ENCODE data around the gene TIMMDC1. TPM values are rescaled to one million over a fixed set of nuclear protein-coding genes. Genes with fewer than 3 reads are reported as not detected.
A peak's percentile ranks its signal among the peaks of the same experiment; 100 is the strongest.

TIMMDC1 gene
- total and polyA plus RNA-seq, 4 donors, result 60.5 to 98.9 (median 87.7) TPM

DNA sequence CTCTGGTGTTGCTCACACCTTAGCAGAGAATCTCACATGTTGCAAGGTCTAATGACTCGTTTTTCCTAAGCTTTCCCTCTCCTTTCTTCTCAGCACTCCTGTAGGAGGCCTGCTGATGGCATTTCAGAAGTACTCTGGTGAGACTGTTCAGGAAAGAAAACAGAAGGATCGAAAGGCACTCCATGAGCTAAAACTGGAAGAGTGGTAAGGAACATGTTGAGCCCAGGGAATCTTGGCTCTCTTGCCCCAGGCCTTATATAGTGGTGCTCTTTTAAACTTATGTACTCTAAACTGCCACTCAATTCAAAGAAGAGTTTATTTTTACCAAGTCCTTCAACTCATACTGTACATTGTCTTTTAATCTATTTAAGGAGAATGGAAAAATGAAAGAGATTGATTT, 18.8 kb downstream of the TIMMDC1 start:
- no peak overlapping the region for H3K9ac ChIP-seq (ENCODE audit: insufficient read depth in 1 of 2, low read length in 2 of 2)
- no peak for DNase-seq
- no peaks in the 10 kb centered on the region for H3K27me3 ChIP-seq (ENCODE audit: control insufficient read depth in 3 of 3, insufficient read depth in 3 of 3, low read length in 2 of 3)
- H3K4me1 ChIP-seq (ENCODE audit: control insufficient read depth in 5 of 5, insufficient read depth in 5 of 5, low read length in 5 of 5), result no peaks in the 10 kb centered on the region
- H3K36me3 ChIP-seq (ENCODE audit: control insufficient read depth in 4 of 4, insufficient read depth in 4 of 4, low read length in 4 of 4), result peaks cover 15 to 59% (median 37%) of the 10 kb centered on the region in 4 donors
- H3K4me3 ChIP-seq, result no peak overlapping the region
- ATAC-seq (ENCODE audit: insufficient read depth, low FRiP score), result no peak
- peaks cover 0 to 2% (median 0%) of the 10 kb centered on the region in 4 donors for H3K9me3 ChIP-seq (ENCODE audit: control insufficient read depth in 4 of 4, insufficient read depth in 3 of 4, low read length in 3 of 4)
- TF ChIP-seq, protein P1, sequence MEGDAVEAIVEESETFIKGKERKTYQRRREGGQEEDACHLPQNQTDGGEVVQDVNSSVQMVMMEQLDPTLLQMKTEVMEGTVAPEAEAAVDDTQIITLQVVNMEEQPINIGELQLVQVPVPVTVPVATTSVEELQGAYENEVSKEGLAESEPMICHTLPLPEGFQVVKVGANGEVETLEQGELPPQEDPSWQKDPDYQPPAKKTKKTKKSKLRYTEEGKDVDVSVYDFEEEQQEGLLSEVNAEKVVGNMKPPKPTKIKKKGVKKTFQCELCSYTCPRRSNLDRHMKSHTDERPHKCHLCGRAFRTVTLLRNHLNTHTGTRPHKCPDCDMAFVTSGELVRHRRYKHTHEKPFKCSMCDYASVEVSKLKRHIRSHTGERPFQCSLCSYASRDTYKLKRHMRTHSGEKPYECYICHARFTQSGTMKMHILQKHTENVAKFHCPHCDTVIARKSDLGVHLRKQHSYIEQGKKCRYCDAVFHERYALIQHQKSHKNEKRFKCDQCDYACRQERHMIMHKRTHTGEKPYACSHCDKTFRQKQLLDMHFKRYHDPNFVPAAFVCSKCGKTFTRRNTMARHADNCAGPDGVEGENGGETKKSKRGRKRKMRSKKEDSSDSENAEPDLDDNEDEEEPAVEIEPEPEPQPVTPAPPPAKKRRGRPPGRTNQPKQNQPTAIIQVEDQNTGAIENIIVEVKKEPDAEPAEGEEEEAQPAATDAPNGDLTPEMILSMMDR (IDR thresholded peaks at IDR 0.05; ENCODE audit: control extremely low read depth, extremely low read depth), result no peak
- WGBS, 2 donors, result 74 to 81% methylated on average over 2 of the region's 2 CpGs
- H3K27ac ChIP-seq (ENCODE audit: low read depth in 1 of 2, low read length in 1 of 2), result peak overlapping the region in 1 of 2 donors; percentile 55

DNA sequence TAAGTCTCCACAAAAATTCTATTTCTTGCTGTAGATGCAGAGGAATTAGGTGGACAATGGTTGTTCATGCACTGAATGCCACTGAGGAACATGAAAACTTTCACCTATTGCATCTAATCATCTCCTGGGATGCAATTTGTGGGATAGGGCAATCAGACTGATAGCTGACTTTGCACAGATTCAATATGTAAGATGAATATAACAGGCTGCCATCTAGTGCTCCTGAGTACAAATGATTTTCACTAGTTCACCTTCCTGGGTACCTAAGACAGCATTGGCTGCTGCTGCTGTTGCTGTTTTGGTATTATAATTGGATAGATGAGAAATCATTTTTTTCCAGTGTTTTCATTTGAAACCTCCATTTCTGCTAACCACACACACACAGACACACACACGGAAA, 19.7 kb downstream of the TIMMDC1 start:
- no peak overlapping the region for H3K27ac ChIP-seq (ENCODE audit: low read depth in 1 of 2, low read length in 1 of 2)
- WGBS, 2 donors, result 93 to 94% methylated on average over 1 of the region's 1 CpG
- H3K9me3 ChIP-seq (ENCODE audit: control insufficient read depth in 4 of 4, insufficient read depth in 3 of 4, low read length in 3 of 4), result peaks cover 0 to 2% (median 0%) of the 10 kb centered on the region in 4 donors
- no peaks in the 10 kb centered on the region for H3K27me3 ChIP-seq (ENCODE audit: control insufficient read depth in 3 of 3, insufficient read depth in 3 of 3, low read length in 2 of 3)
- no peaks in the 10 kb centered on the region for H3K4me1 ChIP-seq (ENCODE audit: control insufficient read depth in 5 of 5, insufficient read depth in 5 of 5, low read length in 5 of 5)
- H3K4me3 ChIP-seq, result no peak overlapping the region
- H3K36me3 ChIP-seq (ENCODE audit: control insufficient read depth in 4 of 4, insufficient read depth in 4 of 4, low read length in 4 of 4), result peaks cover 13 to 61% (median 37%) of the 10 kb centered on the region in 4 donors
- TF ChIP-seq, protein P1 (IDR thresholded peaks at IDR 0.05; ENCODE audit: control extremely low read depth, extremely low read depth), result no peak
- ATAC-seq (ENCODE audit: insufficient read depth, low FRiP score) (no peak), DNase-seq (no peak)
- H3K9ac ChIP-seq (ENCODE audit: insufficient read depth in 1 of 2, low read length in 2 of 2), result no peak overlapping the region

DNA sequence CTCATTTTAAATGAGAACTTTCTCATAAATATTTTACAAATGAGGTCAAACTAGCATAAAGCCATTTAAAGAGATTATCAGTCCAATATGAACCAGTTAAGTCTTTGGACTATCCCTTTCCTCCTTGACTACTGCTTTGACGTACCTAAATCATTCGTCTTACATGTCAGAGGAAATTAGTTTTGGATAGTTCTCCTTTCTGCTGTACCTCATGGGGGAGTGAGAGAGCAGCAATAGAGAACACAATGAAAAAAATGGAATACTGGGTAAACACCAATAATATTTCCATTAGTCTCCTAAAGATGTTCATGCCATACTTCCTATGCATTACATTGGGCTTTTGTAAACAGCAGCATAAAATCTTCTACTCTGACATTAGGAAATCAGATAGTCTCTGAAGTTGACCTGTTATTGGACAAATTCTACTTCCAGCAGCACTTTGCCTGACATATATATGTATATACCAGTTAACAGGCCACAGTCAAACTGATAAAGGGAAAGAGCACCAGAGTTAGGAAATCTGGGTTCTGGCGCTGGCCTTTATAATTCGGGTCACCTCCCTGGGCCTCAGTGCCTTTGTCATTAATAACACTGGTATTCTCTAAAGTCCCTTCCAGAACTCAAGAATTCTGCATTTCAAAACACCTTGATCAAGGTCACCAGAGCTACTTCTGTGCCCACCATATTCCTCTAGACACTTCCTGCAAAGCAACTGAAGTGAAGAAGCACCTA, 26.8 kb downstream of the TIMMDC1 start:
- Histone ChIP-seq H3K4me1 (ENCODE audit: control insufficient read depth in 5 of 5, insufficient read depth in 5 of 5, low read length in 5 of 5) (peaks cover 0 to 7% (median 0%) of the 10 kb centered on the region in 5 donors), H3K27ac (ENCODE audit: low read depth in 1 of 2, low read length in 1 of 2) (no peak overlapping the region), H3K36me3 (ENCODE audit: control insufficient read depth in 4 of 4, insufficient read depth in 4 of 4, low read length in 4 of 4) (peaks cover 8 to 26% (median 14%) of the 10 kb centered on the region in 4 donors), H3K4me3 (no peak overlapping the region), H3K9me3 (ENCODE audit: control insufficient read depth in 4 of 4, insufficient read depth in 3 of 4, low read length in 3 of 4) (no peaks in the 10 kb centered on the region), H3K27me3 (ENCODE audit: control insufficient read depth in 3 of 3, insufficient read depth in 3 of 3, low read length in 2 of 3) (no peaks in the 10 kb centered on the region), H3K9ac (ENCODE audit: insufficient read depth in 1 of 2, low read length in 2 of 2) (no peak overlapping the region)
- WGBS, 2 donors, result 53 to 74% methylated on average over 4 of the region's 4 CpGs
- ATAC-seq (ENCODE audit: insufficient read depth, low FRiP score), result no peak
- DNase-seq, result peak in 2 of 3 donors; percentile 17 to 22
- TF ChIP-seq, protein P1 (IDR thresholded peaks at IDR 0.05; ENCODE audit: control extremely low read depth, extremely low read depth), result peak; percentile 9

Measured in lung (tissue), 12 donors.